ENCODE measurements around the gene SUGCT.

The SUGCT gene

DNA sequence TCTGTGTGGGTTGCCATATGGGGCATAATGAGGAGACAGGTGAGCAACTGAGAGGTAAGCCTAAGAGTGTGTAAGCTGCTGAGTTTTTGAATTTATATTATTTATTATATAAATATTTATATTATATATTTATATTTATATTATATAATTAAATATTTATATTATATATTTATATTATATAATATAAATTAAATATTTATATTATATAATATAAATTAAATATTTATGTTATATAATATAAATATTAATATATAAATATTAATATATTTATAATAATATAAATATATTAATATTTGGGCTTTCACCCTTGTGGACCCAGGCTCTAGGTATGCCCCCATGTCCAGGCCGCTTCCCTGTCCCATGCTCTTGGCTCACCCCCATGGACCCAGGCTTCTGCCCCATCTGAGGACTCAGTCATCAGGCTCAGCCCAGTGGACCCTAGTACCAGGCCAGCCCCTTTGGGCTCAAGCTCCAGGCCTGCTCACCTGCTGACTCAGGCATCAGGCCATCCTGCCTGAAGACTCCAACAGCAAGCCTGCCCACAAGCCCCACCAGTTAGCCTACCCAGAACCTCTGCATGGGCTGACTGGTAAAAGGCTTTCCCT, 755.4 kb downstream of the SUGCT start:
- DNase-seq: no peak

DNA sequence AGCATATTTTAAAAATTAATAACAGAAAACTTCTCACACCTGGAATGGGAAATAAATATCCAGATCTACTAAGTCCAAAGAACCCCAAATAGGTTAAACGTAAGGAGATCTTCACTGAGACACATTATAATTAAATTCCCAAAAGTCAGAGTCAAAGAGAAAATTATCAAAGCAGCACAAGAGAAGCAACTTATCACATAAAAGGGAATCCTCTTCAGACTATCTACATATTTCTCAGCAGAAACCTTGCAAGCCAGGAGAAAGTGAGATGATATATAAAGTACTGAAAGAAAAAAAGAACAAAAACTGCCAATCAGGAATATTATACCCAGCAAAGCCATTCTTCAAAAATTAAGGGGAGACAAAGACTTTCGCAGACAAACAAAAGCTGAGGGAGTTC, 756.4 kb downstream of the SUGCT start:
- no peak for DNase-seq

DNA sequence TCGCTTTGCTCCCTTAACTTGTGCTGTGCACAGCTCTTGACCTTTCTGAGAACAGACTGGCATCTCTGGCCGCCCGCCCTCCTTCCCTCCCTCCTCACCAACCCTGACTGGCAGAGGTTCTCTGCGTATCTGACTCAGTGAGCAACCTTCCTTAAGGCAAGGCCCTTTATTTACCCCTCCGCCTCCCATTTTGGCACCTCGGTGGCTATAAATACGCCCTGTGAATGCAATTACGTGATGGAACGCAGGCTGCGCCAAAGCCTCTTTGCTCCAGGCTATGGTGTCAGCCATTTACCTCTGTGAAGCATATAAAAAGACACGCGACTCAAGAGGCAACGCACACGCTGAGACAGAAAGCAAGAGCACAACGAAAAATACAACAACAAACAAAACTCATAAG, 764.3 kb downstream of the SUGCT start:
- DNase-seq: no peak

DNA sequence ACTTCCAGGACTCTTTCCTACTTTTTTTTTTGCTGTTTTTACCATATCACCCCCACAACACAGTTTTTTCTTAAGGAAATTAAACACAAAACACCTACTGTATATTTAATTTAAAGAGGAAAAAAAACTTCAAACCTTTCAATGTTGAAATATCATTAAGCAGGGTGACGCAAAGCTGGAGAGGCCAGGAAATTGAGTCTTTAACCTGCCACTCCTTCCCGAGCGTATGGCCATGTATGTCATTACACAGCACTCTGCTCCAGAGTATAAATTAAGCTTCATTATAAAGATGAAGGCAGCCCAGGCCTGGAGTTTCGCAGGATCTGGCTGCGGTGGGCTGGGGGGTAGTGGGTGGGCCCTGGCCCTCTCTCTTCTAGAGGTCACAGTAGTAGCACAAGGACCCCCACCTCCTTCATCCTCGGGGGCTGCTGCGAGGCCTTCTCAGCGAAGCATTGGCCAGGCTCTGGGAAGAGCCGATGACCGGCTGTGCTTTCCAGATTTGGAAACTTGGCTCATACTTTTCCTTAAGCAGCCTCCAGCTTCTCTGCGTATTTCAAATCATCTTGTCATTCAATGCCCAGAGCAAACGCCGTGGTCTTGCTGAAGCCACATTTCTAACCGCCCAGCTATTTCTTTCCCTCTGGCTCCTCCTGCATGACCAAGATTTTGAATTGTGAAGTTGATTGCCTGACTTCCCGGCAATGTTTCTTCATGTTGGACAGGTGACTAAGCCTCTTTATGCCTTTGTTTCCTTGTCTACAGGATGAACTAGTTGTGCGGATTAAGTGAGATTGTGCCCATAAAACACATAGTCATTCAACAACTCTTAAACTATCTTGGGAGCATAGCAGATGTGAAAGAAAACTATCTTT, 765.1 kb downstream of the SUGCT start:
- DNase-seq: no peak

DNA sequence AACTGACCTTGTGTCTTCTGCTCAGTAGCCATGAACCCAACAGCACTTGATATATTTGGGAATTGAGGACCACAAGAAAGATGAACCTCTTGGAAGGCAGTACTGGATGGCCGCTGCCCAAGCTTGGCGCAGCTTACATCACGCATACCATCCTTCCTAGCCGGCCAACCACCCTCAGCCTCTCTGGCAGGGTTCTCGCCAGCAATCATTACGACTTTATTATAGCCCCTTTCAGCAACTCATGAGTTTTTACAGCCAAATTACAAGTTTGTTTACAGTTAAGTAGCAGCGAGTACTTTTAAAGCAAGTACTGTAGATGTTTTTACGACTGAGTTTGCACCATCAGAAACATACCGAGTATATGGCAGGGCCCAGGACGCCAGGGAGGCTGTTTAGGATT, 769.1 kb downstream of the SUGCT start:
- no peak for DNase-seq

DNA sequence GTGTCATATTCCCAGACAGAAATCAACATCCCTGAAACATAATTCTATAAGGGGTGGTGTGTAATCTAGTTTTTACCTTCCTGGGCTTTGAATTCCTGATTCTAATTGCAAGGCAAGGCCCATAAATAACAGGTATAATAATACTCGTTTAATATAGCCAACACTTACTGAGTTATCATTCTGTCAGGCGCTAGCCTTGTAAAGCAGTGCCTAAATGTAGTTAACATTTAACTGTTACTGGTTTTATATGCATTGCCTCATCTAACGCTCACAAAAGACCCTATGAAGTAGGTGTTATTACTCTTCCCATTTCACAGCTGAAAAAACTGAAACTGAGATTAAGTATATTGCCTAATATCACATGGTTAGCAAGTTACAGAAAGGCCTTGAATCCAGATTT, 772.5 kb downstream of the SUGCT start:
- DNase-seq: no peak

DNA sequence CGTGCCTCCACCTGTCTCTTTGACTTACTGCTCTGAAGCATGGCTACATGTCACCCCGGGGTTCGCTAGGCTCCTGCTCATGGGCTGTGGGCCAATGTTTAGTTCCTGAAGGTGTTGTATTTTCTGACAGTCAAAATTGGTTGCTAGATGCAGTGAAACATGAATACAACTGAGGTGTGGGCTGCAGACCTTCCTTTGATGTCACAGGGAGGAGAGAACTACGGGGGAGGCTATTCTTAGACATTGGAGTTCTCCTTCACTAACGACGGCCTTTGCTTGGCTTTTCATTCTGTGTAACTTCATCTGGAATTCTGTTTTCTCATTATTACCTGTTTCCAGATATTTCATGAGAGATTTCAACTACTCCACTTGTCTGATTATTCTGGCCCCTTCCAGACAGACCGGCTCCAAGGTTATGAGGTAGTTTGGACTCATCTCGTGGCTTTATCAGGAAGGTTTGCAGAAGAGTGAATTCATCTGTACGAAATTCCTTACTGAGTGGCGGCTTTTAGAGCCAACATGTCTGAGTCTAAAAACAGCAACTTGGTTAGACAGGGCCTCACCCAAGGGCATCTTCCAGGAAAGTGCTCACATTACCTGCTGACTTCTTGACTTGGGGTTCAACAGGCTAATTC, 774.7 kb downstream of the SUGCT start:
- DNase-seq: no peak

Measured in anterior cingulate cortex (tissue), 58 donors.